ENCODE measurements around the gene FAM110D. TPM values are rescaled to one million over a fixed set of nuclear protein-coding genes. Genes with fewer than 3 reads are reported as not detected.

FAM110D gene
- total RNA-seq, 1 donor from 2014 or later: not detected

GRCh38 chr1:26189331-26189730 is 30.5 kb downstream of the FAM110D start:
- no peak for TF ChIP-seq CTCF (conservative IDR thresholded peaks at IDR 0.05; ENCODE audit: low read depth, low read length)
- DNase-seq (ENCODE audit: low read depth): no peak
- no peak overlapping the region for H3K4me3 ChIP-seq (ENCODE audit: low read depth, low read length)

- TF ChIP-seq CTCF (conservative IDR thresholded peaks at IDR 0.05; ENCODE audit: low read depth, low read length): no peak
Measured at GRCh38 chr1:26189751-26190275, 30.9 kb downstream of the FAM110D start.

GRCh38 chr1:26190373-26190987 is 31.6 kb downstream of the FAM110D start, which contains the start of gene CATSPER4:
TSS of gene CATSPER4 (plus strand) at chr1:26190602. CDS start at chr1:26190628, 26 bp downstream.
- DNase-seq (ENCODE audit: low read depth): no peak
- H3K4me3 ChIP-seq (ENCODE audit: low read depth, low read length): no peak within 1 kb of the TSS
- peak; percentile 34 for TF ChIP-seq CTCF (conservative IDR thresholded peaks at IDR 0.05; ENCODE audit: low read depth, low read length)

More at GRCh38 chr1:26189751-26190275, 30.9 kb downstream of the FAM110D start:
- no peak overlapping the region for H3K4me3 ChIP-seq (ENCODE audit: low read depth, low read length)
- no peak for DNase-seq (ENCODE audit: low read depth)

GRCh38 chr1:26191739-26192138 is 32.9 kb downstream of the FAM110D start:
- H3K4me3 ChIP-seq (ENCODE audit: low read depth, low read length): no peak overlapping the region
- TF ChIP-seq CTCF (conservative IDR thresholded peaks at IDR 0.05; ENCODE audit: low read depth, low read length): no peak
- DNase-seq (ENCODE audit: low read depth): no peak

- TF ChIP-seq CTCF (conservative IDR thresholded peaks at IDR 0.05; ENCODE audit: low read depth, low read length): no peak
- no peak overlapping the region for H3K4me3 ChIP-seq (ENCODE audit: low read depth, low read length)
- no peak for DNase-seq (ENCODE audit: low read depth)
Measured at GRCh38 chr1:26195805-26196204, 36.9 kb downstream of the FAM110D start.

GRCh38 chr1:26197301-26197700 is 38.4 kb downstream of the FAM110D start:
- TF ChIP-seq CTCF (conservative IDR thresholded peaks at IDR 0.05; ENCODE audit: low read depth, low read length): no peak
- DNase-seq (ENCODE audit: low read depth): no peak
- no peak overlapping the region for H3K4me3 ChIP-seq (ENCODE audit: low read depth, low read length)

- TF ChIP-seq CTCF (conservative IDR thresholded peaks at IDR 0.05; ENCODE audit: low read depth, low read length): no peak
- DNase-seq (ENCODE audit: low read depth): no peak
- no peak overlapping the region for H3K4me3 ChIP-seq (ENCODE audit: low read depth, low read length)
Measured at GRCh38 chr1:26197813-26198212, 38.9 kb downstream of the FAM110D start.
